ENCODE results near the gene RASL11B. TPM values are rescaled to one million over a fixed set of nuclear protein-coding genes. Genes with fewer than 3 reads are reported as not detected.
A peak's percentile ranks its signal among the peaks of the same experiment; 100 is the strongest.

Gene RASL11B
- total and polyA plus RNA-seq, 12 donors = 1.2 to 16.5 (median 5.3) TPM

GRCh38 chr4:52915191-52915590 lies 53.1 kb downstream of the RASL11B start:
- TF ChIP-seq CTCF (IDR thresholded peaks at IDR 0.05) = no peak
- intact Hi-C loops (cut with DNase I) = loop anchor here in 2 of 10 donors (2.0 to 10.0 kb wide), 2 partner anchors 60 to 66 kb away; no protein-coding TSS in a partner anchor
- no peaks in the 10 kb centered on the region for H3K36me3 ChIP-seq

GRCh38 chr4:52915730-52916300 lies 53.7 kb downstream of the RASL11B start:
- DNase-seq (no peak), ATAC-seq (peak in 1 of 8 donors; percentile 42)
- Histone ChIP-seq H3K27me3 (no peaks in the 10 kb centered on the region), H3K9me3 (no peaks in the 10 kb centered on the region), H3K36me3 (no peaks in the 10 kb centered on the region), H3K27ac (no peak overlapping the region), H3K4me3 (no peak overlapping the region), H3K4me1 (peaks cover 2 to 31% (median 15%) of the 10 kb centered on the region in 9 donors)
- intact Hi-C loops (cut with DNase I) = loop anchor here in 2 of 10 donors (2.0 to 10.0 kb wide), 2 partner anchors 59 to 65 kb away; no protein-coding TSS in a partner anchor
- no peak for TF ChIP-seq CTCF (IDR thresholded peaks at IDR 0.05)
- WGBS, 2 donors = 89 to 92% methylated on average over 6 of the region's 6 CpGs

More at GRCh38 chr4:52915191-52915590, 53.1 kb downstream of the RASL11B start:
- DNase-seq = no peak
- ATAC-seq = no peak
- no peaks in the 10 kb centered on the region for H3K9me3 ChIP-seq
- no peak overlapping the region for H3K4me3 ChIP-seq
- H3K27me3 ChIP-seq = no peaks in the 10 kb centered on the region
- H3K4me1 ChIP-seq = peaks cover 2 to 31% (median 15%) of the 10 kb centered on the region in 9 donors
- no peak overlapping the region for H3K27ac ChIP-seq

Other genes starting within 250 kb of the RASL11B start
- 100 to 1,000 TPM in 1 of 10 donors, 10 to 100 TPM in 9; 46.8 to 113 (median 74.8) TPM for gene USP46, start 203.0 kb upstream of the RASL11B start, total RNA-seq
- gene USP46, start 203.0 kb upstream of the RASL11B start, polyA plus RNA-seq = 10 to 100 TPM in 1 of 2 donors, 1 to 10 TPM in 1; 4.8 to 10.9 TPM
- gene ERVMER34-1, start 110.9 kb upstream of the RASL11B start, total RNA-seq = 10 to 100 TPM in 1 of 10 donors, 1 to 10 TPM in 9; 1.5 to 10.2 (median 4.1) TPM
- 1 to 10 TPM; 1.3 to 2.6 TPM for gene ERVMER34-1, start 110.9 kb upstream of the RASL11B start, polyA plus RNA-seq